CD4-positive, alpha-beta memory T cell (primary cell): Measurements from ENCODE around the gene IL7R. TPM values are rescaled to one million over a fixed set of nuclear protein-coding genes. Genes with fewer than 3 reads are reported as not detected.
"Not testable (repeated sequence)": the region's sequence is repeated elsewhere in the genome, so short reads cannot be mapped to it uniquely, and the experiment has no call there.

Experiments used
- CTCF ChIA-PET: fragments of 350-600 bp; sonication (Branson Sonifier 250); formaldehyde crosslinking; loops from one replicate; lab custom pipeline; 2021; ENCODE audit warnings: inconsistent platforms; ENCODE audit not compliant: partially characterized antibody; lab: Charles Lee
- POLR2A ChIA-PET: fragments of 350-600 bp; sonication (Branson Sonifier 250); formaldehyde crosslinking; loops from one replicate; lab custom pipeline; 2021; ENCODE audit not compliant: partially characterized antibody; lab: Charles Lee
- DNase-seq, 5 donors: peaks; one replicate each; pipeline versions ENCODE4 v3.0.0 to v3.0.0-alpha.2; 2020 to 2022; ENCODE audit warnings: mixed read lengths in 1 of 5
- H3K27ac ChIP-seq: one replicate; pipeline ENCODE4 v1.7.0; 2013; ENCODE audit warnings: low read depth, low read length
- H3K27me3 ChIP-seq: 2 replicates; pipeline ENCODE4 v1.7.0; 2013; ENCODE audit warnings: mild to moderate bottlenecking, low read length, moderate library complexity; ENCODE audit not compliant: insufficient read depth
- H3K36me3 ChIP-seq: 2 replicates; pipeline ENCODE4 v1.7.0; 2013; ENCODE audit warnings: mild to moderate bottlenecking, low read length, moderate library complexity; ENCODE audit not compliant: insufficient read depth
- H3K4me1 ChIP-seq: 2 replicates; pipeline ENCODE4 v1.7.0; 2013; ENCODE audit warnings: mild to moderate bottlenecking, low read length, moderate library complexity; ENCODE audit not compliant: insufficient read depth
- H3K4me3 ChIP-seq, 2 donors: one replicate each; pipeline ENCODE4 v1.7.0; 2013; ENCODE audit warnings: low read length in 2 of 2, mild to moderate bottlenecking in 1 of 2
- H3K9me3 ChIP-seq, 2 donors: one replicate each; pipeline ENCODE4 v1.7.0; 2013; ENCODE audit warnings: low read length in 2 of 2, control low read depth in 1 of 2; ENCODE audit not compliant: control insufficient read depth in 1 of 2
- H3K27ac Mint-ChIP-seq, 7 donors: one replicate each; pipeline ENCODE4 v1.8.0; 2020 to 2021; ENCODE audit warnings: mixed read lengths in 7 of 7, mild to moderate bottlenecking in 6 of 7, inconsistent platforms in 3 of 7, moderate library complexity in 3 of 7
- H3K27me3 Mint-ChIP-seq, 2 donors: one replicate each; pipeline ENCODE4 v1.8.0; 2020 to 2021; ENCODE audit warnings: mixed read lengths in 2 of 2
- H3K36me3 Mint-ChIP-seq, 2 donors: one replicate each; pipeline ENCODE4 v1.8.0; 2020 to 2021; ENCODE audit warnings: mixed read lengths in 2 of 2, inconsistent platforms in 1 of 2, mild to moderate bottlenecking in 1 of 2
- H3K4me1 Mint-ChIP-seq, 4 donors: one replicate each; pipeline ENCODE4 v1.8.0; 2020 to 2021; ENCODE audit warnings: mixed read lengths in 4 of 4, mild to moderate bottlenecking in 1 of 4
- H3K4me3 Mint-ChIP-seq, 8 donors: one replicate each; pipeline ENCODE4 v1.8.0; 2020 to 2021; ENCODE audit warnings: mixed read lengths in 8 of 8, mild to moderate bottlenecking in 7 of 8, moderate library complexity in 6 of 8, inconsistent platforms in 3 of 8
- H3K9me3 Mint-ChIP-seq, 8 donors: one replicate each; pipeline ENCODE4 v1.8.0; 2020 to 2021; ENCODE audit warnings: mixed read lengths in 8 of 8, mild to moderate bottlenecking in 5 of 8, inconsistent platforms in 3 of 8, moderate library complexity in 1 of 8
- intact Hi-C: fragments of 100-400 bp; cut with micrococcal nuclease; formaldehyde crosslinking; loops from one replicate; pipeline ENCODE4 v1.15.1; 2023
- polyA plus RNA-seq, 2 donors: library from polyadenylated mRNA; unstranded; fragments of 300-500 nt; fragmentation: Illumina TruSeq; gene quantifications; one replicate each; pipeline ENCODE4 v1.2.3, GENCODE V29; 2021
- total RNA-seq, 2 experiments: library from RNA; stranded (reverse); gene quantifications; one replicate each; pipeline ENCODE4 v1.2.3, GENCODE V29; 2021

IL7R gene
- total and polyA plus RNA-seq, 4 experiments from 2014 or later, result 514 to 2,440 (median 1,801) TPM

DNA sequence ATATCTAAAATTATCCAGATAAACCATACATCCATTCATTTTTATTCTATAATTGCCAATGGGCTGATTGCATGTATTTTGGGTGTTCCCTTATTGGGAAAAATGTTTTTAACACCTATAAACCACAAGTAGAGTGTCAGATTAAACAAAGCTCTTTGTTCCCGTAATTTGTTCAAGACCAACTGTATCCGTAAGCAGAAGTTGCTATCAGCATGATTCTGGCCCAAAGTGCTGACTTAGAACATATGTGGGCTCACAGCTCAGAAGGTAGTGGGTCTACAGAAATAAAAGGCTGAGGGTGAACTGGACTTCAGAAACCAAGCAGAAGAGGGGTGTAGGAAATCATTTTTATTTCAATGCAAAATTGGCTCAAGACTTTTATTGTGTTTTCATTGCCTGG is 23.5 kb upstream of the IL7R start:
- Histone ChIP-seq H3K27me3 (no peaks in the 10 kb centered on the region), H3K36me3 (no peaks in the 10 kb centered on the region), H3K27ac (peak overlapping the region; percentile 45), H3K4me1 (peaks cover 97% of the 10 kb centered on the region), H3K4me3 (peak overlapping the region in 1 of 2 donors; percentile 21), H3K9me3 (no peaks in the 10 kb centered on the region)
- H3K27ac Mint-ChIP-seq, result peak overlapping the region; percentile 74 to 99 (median 99)
- ChIA-PET POLR2A (interaction anchor here (0.6 to 24.8 kb wide), 22 partner anchors 10 to 92 kb away, joined by 3 to 2275 read pairs (median 7); partner anchors contain the start of gene IL7R), CTCF (interaction anchor here (1.0 to 2.1 kb wide), 7 partner anchors 11 to 56 kb away, joined by 3 to 20 read pairs (median 5); partner anchors contain the start of gene IL7R)
- intact Hi-C loops, result no loop called here
- H3K9me3 Mint-ChIP-seq, result peaks cover 0 to 3% (median 0%) of the 10 kb centered on the region in 8 donors
- DNase-seq, result no peak
- H3K4me3 Mint-ChIP-seq, result peak overlapping the region; percentile 76 to 94 (median 84)
- H3K36me3 Mint-ChIP-seq, result peaks cover 0 to 8% of the 10 kb centered on the region in 2 donors
- H3K4me1 Mint-ChIP-seq, result peaks cover 67 to 96% (median 85%) of the 10 kb centered on the region in 4 donors
- no peaks in the 10 kb centered on the region for H3K27me3 Mint-ChIP-seq

DNA sequence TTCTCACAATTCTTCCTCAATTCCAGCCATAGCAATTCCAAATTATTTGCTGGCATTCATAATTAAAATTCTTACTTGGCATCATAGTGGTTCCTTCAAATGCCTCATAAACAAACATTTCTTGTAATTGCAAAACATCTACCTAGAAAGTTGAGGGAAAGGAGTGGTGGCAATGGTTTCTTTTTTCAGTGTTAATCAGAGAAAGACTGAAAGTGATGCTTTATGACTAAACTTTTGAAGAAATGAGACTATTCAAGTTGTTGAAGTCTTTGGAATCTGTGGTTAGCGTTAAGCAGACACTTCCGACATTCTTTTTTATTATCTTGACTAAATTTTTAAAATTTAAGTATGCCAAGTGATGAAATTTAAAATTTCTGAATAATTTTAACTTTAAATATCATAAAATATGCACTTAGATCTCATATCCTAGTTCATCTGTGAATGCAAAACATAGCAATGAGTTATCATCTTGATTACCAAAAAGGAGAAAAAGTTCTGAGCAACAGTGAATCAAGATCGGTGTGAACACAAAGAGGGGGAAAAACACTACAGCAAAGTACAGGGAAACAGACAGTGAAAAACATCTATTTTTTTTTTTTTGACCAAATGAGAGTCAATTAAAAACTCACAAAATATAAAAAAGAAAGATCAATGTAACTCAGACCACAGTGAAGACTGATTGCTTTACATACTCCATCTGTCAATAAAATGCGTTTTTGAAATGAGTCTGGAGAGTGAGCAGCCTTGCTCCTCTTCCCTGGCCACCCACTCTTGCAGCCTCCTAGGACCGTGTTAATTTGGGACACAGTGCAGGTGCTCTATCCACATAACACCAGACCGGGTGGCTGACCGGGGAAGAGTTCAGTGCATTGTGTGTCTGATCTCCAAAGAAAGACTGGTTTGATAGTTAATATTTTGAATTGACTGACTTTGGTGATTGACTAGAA is 20.6 kb upstream of the IL7R start:
- intact Hi-C loops, result no loop called here
- CTCF ChIA-PET, result interaction anchor here (1.0 to 2.3 kb wide), 2 partner anchors 15 to 18 kb away, joined by 5 to 12 read pairs; no protein-coding TSS in a partner anchor
- H3K4me3 ChIP-seq, result peak overlapping the region; percentile 5 to 38
- DNase-seq, result no peak
- Mint-ChIP-seq H3K27ac (peak overlapping the region; percentile 74 to 99 (median 94)), H3K9me3 (peaks cover 0 to 3% (median 0%) of the 10 kb centered on the region in 8 donors), H3K27me3 (no peaks in the 10 kb centered on the region), H3K4me1 (peaks cover 70 to 99% (median 87%) of the 10 kb centered on the region in 4 donors), H3K36me3 (peaks cover 0 to 13% of the 10 kb centered on the region in 2 donors), H3K4me3 (peak overlapping the region; percentile 63 to 89 (median 76))
- H3K27me3 ChIP-seq, result no peaks in the 10 kb centered on the region
- POLR2A ChIA-PET, result interaction anchor here (1.1 to 24.8 kb wide), 6 partner anchors 15 to 45 kb away, joined by 5 to 2275 read pairs (median 44); partner anchors contain the start of gene IL7R
- no peaks in the 10 kb centered on the region for H3K9me3 ChIP-seq
- H3K27ac ChIP-seq, result peak overlapping the region; percentile 53
- H3K36me3 ChIP-seq, result no peaks in the 10 kb centered on the region
- peaks cover 97% of the 10 kb centered on the region for H3K4me1 ChIP-seq

DNA sequence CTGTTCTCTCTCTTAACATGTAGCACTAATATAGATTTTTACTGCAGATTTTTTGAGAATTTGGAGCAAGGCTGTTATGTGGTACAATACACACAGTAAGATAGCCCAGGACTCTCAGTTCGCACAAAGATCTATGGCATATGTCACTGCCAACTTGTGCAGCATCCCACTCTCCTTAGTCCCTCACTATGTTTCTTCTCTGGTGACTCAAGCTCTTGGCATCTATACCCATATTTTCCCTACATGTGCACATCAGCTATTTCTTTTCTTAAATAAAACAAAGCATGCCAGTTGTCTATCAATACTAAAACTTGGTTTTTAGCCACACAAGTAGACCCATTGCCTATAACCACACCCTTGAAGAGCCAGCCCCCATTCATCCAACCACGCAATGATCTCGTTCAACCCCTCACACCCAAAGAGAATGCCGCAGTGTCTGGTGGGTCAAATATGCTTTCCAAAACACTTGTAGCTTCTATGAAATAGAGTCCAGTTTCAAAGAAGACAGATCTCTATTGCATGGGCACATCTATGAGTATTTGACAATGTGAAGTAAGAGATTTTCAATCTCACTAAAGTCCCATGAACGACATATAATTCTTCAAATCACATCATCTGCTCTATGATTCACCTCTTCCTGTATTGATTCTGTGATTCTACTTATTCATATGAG is 18.2 kb upstream of the IL7R start:
- ChIA-PET POLR2A (interaction anchor here (1.0 to 24.8 kb wide), 10 partner anchors 12 to 57 kb away, joined by 3 to 2275 read pairs (median 4); partner anchors contain the start of gene IL7R), CTCF (interaction anchor here (1.2 kb wide), 1 partner anchor 18 kb away, joined by 3 read pairs; no protein-coding TSS in a partner anchor)
- peak overlapping the region in 7 of 8 donors; percentile 36 to 86 (median 67) for H3K4me3 Mint-ChIP-seq
- H3K36me3 Mint-ChIP-seq, result peaks cover 0 to 10% of the 10 kb centered on the region in 2 donors
- peak overlapping the region in 1 of 2 donors; percentile 3 for H3K4me3 ChIP-seq
- H3K27me3 ChIP-seq, result no peaks in the 10 kb centered on the region
- intact Hi-C loops, result loop anchor here (1.0 kb wide), 1 partner anchor 8 kb away; no protein-coding TSS in a partner anchor
- no peaks in the 10 kb centered on the region for H3K36me3 ChIP-seq
- H3K27ac Mint-ChIP-seq, result peak overlapping the region; percentile 68 to 94 (median 93)
- no peak for DNase-seq
- H3K9me3 ChIP-seq, result no peaks in the 10 kb centered on the region
- no peaks in the 10 kb centered on the region for H3K27me3 Mint-ChIP-seq
- H3K4me1 ChIP-seq, result peaks cover 73% of the 10 kb centered on the region
- H3K4me1 Mint-ChIP-seq, result peaks cover 55 to 80% (median 69%) of the 10 kb centered on the region in 4 donors
- H3K9me3 Mint-ChIP-seq, result peaks cover 0 to 6% (median 4%) of the 10 kb centered on the region in 8 donors
- no peak overlapping the region for H3K27ac ChIP-seq

DNA sequence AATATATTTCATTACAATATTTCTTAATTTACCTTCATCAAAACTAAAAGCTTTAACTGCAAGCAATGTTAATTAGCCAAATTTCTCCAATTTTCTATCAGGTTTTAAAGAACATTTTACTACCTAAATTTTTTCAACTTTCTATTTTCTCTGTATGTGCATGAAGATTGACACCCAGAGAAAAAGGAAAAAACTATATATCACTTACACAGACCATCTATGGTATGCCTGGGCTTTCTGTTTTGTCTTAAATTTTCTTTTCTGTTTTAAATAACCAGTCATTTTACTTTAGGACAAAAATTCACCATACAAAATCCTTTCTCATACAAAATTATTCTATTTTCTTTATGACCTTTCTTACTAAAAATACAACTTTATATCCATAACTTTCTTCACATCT is 13.8 kb upstream of the IL7R start:
- Mint-ChIP-seq H3K27me3 (no peaks in the 10 kb centered on the region), H3K4me3 (peak overlapping the region in 1 of 8 donors; percentile 22), H3K9me3 (peaks cover 0 to 47% (median 39%) of the 10 kb centered on the region in 8 donors), H3K4me1 (peaks cover 26 to 50% (median 35%) of the 10 kb centered on the region in 4 donors), H3K27ac (peak overlapping the region in 1 of 7 donors; percentile 24), H3K36me3 (peaks cover 31% of the 10 kb centered on the region in 2 donors)
- Histone ChIP-seq H3K4me3 (no peak overlapping the region), H3K27ac (no peak overlapping the region), H3K9me3 (peaks cover 0 to 14% of the 10 kb centered on the region in 2 donors), H3K27me3 (no peaks in the 10 kb centered on the region), H3K4me1 (peaks cover 29% of the 10 kb centered on the region), H3K36me3 (no peaks in the 10 kb centered on the region)
- DNase-seq, result no peak
- POLR2A ChIA-PET, result interaction anchor here (0.9 to 2.5 kb wide), 7 partner anchors 10 to 62 kb away, joined by 3 to 9 read pairs (median 4); partner anchors contain the start of gene IL7R
- intact Hi-C loops, result no loop called here
- CTCF ChIA-PET, result no interaction called here

DNA sequence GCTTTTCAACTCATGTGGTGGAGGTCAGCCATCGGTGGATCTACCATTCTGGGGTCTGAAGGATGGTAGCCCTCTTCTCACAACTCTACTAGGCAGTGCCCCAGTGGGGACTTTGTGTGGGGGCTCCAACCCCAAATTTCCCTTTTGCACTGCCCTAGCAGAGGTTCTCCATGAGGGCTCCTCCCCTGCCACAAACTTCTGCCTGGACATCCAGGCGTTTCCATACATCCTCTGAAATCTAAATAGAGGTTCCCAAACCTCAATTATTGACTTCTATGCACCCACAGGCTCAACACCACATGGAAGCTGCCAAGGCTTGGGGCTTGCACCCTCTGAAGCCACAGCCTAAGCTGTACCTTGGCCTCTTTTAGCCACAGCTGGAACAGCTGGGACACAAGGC is 11.2 kb upstream of the IL7R start:
- POLR2A ChIA-PET, result interaction anchor here (0.9 to 2.2 kb wide), 2 partner anchors 12 to 24 kb away, joined by 4 to 7 read pairs; no protein-coding TSS in a partner anchor
- H3K4me3 ChIP-seq, intact Hi-C loops, H3K27ac ChIP-seq, DNase-seq, H3K27me3 Mint-ChIP-seq, H3K36me3 ChIP-seq, CTCF ChIA-PET, H3K27me3 ChIP-seq: not testable (repeated sequence)
- H3K9me3 ChIP-seq, result peaks cover 0 to 14% of the 10 kb centered on the region in 2 donors
- peak overlapping the region in 1 of 7 donors; percentile 18 for H3K27ac Mint-ChIP-seq
- H3K4me3 Mint-ChIP-seq, result peak overlapping the region in 1 of 8 donors; percentile 5
- H3K9me3 Mint-ChIP-seq, result peaks cover 0 to 47% (median 39%) of the 10 kb centered on the region in 8 donors
- peaks cover 25% of the 10 kb centered on the region for H3K4me1 ChIP-seq
- H3K4me1 Mint-ChIP-seq, result peaks cover 17 to 44% (median 29%) of the 10 kb centered on the region in 4 donors
- H3K36me3 Mint-ChIP-seq, result peaks cover 29 to 31% of the 10 kb centered on the region in 2 donors

DNA sequence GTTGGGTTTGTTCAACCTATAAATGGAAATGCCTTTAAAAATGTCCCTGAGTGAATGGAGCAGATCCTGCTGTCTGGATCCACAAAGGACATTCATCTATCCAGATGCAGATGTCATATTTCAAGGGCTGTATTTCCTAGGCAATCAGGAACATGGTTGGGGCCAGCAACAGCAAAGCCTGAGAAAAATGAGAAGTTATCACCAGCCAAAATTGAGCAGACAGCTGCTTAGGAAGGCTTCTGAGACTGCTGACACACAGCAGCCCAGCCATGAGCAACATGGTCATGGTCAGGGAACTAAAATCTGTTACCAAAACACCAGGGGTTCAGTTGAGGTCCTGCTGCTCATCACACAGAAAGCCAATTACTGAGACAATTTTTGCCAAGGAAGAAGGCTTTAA is 9.2 kb upstream of the IL7R start:
- Mint-ChIP-seq H3K4me3 (peak overlapping the region in 1 of 8 donors; percentile 56), H3K36me3 (peaks cover 29 to 31% of the 10 kb centered on the region in 2 donors), H3K27ac (peak overlapping the region in 2 of 7 donors; percentile 17 to 73), H3K9me3 (peaks cover 0 to 47% (median 39%) of the 10 kb centered on the region in 8 donors), H3K27me3 (no peaks in the 10 kb centered on the region), H3K4me1 (peaks cover 23 to 54% (median 36%) of the 10 kb centered on the region in 4 donors)
- Histone ChIP-seq H3K9me3 (peaks cover 0 to 14% of the 10 kb centered on the region in 2 donors), H3K27me3 (no peaks in the 10 kb centered on the region), H3K4me3 (no peak overlapping the region), H3K27ac (no peak overlapping the region), H3K4me1 (peaks cover 39% of the 10 kb centered on the region), H3K36me3 (no peaks in the 10 kb centered on the region)
- ChIA-PET CTCF (no interaction called here), POLR2A (interaction anchor here (1.2 to 18.6 kb wide), 2 partner anchors 21 to 57 kb away, joined by 3 to 2275 read pairs; no protein-coding TSS in a partner anchor)
- intact Hi-C loops, result no loop called here
- no peak for DNase-seq
